IMR-90 (cell line): ENCODE measurements around the gene HSPB9. TPM values are rescaled to one million over a fixed set of nuclear protein-coding genes. Genes with fewer than 3 reads are reported as not detected.

ENCODE experiments used
- ATAC-seq: fragments of 200-7000 bp; cut with Tn5 transposase; 2 replicates; pipeline ENCODE4 v1.9.1; 2020; ENCODE audit warnings: low read depth, mild to moderate bottlenecking, moderate library complexity
- BruUV-seq: library from RNA; stranded (reverse); fragments of 400-500 nt; replicated peaks from 2 replicates; lab custom pipeline; 2021; lab: Mats Ljungman, UMichigan
- CTCF ChIA-PET: fragments of 300-600 bp; formaldehyde crosslinking; extraction: SDS; loops from one replicate; lab custom pipeline; 2021; ENCODE audit warnings: antibody characterized with exemption; lab: Yijun Ruan, JAX
- POLR2A ChIA-PET: fragments of 300-600 bp; sonication (Branson Sonifier 250); formaldehyde crosslinking; loops from one replicate; lab custom pipeline; 2022; ENCODE audit warnings: antibody characterized with exemption; ENCODE audit not compliant: unreplicated experiment; lab: Charles Lee
- DNase-seq: peaks from one replicate; pipeline ENCODE4 v3.0.0; 2013
- H2AFZ ChIP-seq: replicated peaks from 2 replicates; pipeline ENCODE3; 2013; ENCODE audit warnings: low read length, mild to moderate bottlenecking; ENCODE audit not compliant: poor library complexity
- H2AK5ac ChIP-seq: 2 replicates; pipeline ENCODE4 v1.6.1; 2013; ENCODE audit warnings: low read depth, low read length, inconsistent platforms
- H2AK9ac ChIP-seq: replicated peaks from 2 replicates; pipeline ENCODE3; 2013; ENCODE audit warnings: mild to moderate bottlenecking, low read depth, low read length, moderate library complexity; ENCODE audit not compliant: poor library complexity
- H2BK120ac ChIP-seq: 2 replicates; pipeline ENCODE4 v1.6.1; 2013; ENCODE audit warnings: low read depth, low read length, inconsistent platforms
- H2BK15ac ChIP-seq: 3 replicates; pipeline ENCODE4 v1.6.1; 2013; ENCODE audit warnings: low read depth, low read length, inconsistent platforms
- H2BK20ac ChIP-seq: 2 replicates; pipeline ENCODE4 v1.6.1; 2013; ENCODE audit warnings: low read depth, mild to moderate bottlenecking, inconsistent platforms, low read length, moderate library complexity
- H2BK5ac ChIP-seq: 2 replicates; pipeline ENCODE4 v1.6.1; 2013; ENCODE audit warnings: mild to moderate bottlenecking, low read depth, low read length, inconsistent platforms; ENCODE audit not compliant: poor library complexity, severe bottlenecking
- H3K14ac ChIP-seq: replicated peaks from 2 replicates; pipeline ENCODE4 v1.6.1; 2013; ENCODE audit warnings: low read depth, low read length, inconsistent platforms
- H3K18ac ChIP-seq: 2 replicates; pipeline ENCODE4 v1.6.1; 2013; ENCODE audit warnings: low read depth, low read length, control low read depth
- H3K23ac ChIP-seq: 2 replicates; pipeline ENCODE4 v1.6.1; 2013; ENCODE audit warnings: low read depth, low read length, inconsistent platforms
- H3K27ac ChIP-seq: 2 replicates; pipeline ENCODE4 v1.5.1; 2013; ENCODE audit warnings: mild to moderate bottlenecking, control low read depth, low read length; ENCODE audit not compliant: insufficient read depth
- H3K27me3 ChIP-seq: 2 replicates; pipeline ENCODE4 v1.6.1; 2013; ENCODE audit warnings: low read length; ENCODE audit not compliant: control insufficient read depth, insufficient read depth
- H3K36me3 ChIP-seq: 2 replicates; pipeline ENCODE4 v1.6.1; 2013; ENCODE audit warnings: low read length, mixed read lengths; ENCODE audit not compliant: control insufficient read depth, insufficient read depth
- H3K4ac ChIP-seq: 2 replicates; pipeline ENCODE4 v1.6.1; 2013; ENCODE audit warnings: low read depth, low read length, inconsistent platforms
- H3K4me1 ChIP-seq: 2 replicates; pipeline ENCODE4 v1.6.1; 2013; ENCODE audit warnings: low read length, mixed read lengths; ENCODE audit not compliant: control insufficient read depth, insufficient read depth
- H3K4me2 ChIP-seq: 2 replicates; pipeline ENCODE4 v1.6.1; 2013; ENCODE audit warnings: low read depth, mild to moderate bottlenecking, control low read depth, low read length, moderate library complexity
- H3K4me3 ChIP-seq: 2 replicates; pipeline ENCODE4 v1.5.1; 2013; ENCODE audit warnings: low read depth, mild to moderate bottlenecking, control low read depth, low read length, moderate library complexity; ENCODE audit not compliant: insufficient read depth
- H3K56ac ChIP-seq: 2 replicates; pipeline ENCODE4 v1.6.1; 2013; ENCODE audit warnings: low read length, inconsistent platforms; ENCODE audit not compliant: insufficient read depth; ENCODE audit errors: extremely low read depth
- H3K79me1 ChIP-seq, 2 experiments: 2 replicates each; pipeline ENCODE4 v1.6.1; 2013; ENCODE audit warnings: low read length in 2 of 2, inconsistent platforms in 1 of 2, low read depth in 1 of 2
- H3K9ac ChIP-seq: 2 replicates; pipeline ENCODE4 v1.6.1; 2013; ENCODE audit warnings: low read depth, low read length, control low read depth
- H3K9me1 ChIP-seq: 2 replicates; pipeline ENCODE4 v1.6.1; 2013; ENCODE audit warnings: low read length, inconsistent platforms; ENCODE audit not compliant: insufficient read depth
- H3K9me3 ChIP-seq: 2 replicates; pipeline ENCODE4 v1.6.1; 2013; ENCODE audit warnings: low read length; ENCODE audit not compliant: control insufficient read depth, insufficient read depth
- H4K20me1 ChIP-seq: 2 replicates; pipeline ENCODE4 v1.6.1; 2013; ENCODE audit warnings: low read length, inconsistent platforms; ENCODE audit not compliant: insufficient read depth
- H4K5ac ChIP-seq: 2 replicates; pipeline ENCODE4 v1.6.1; 2013; ENCODE audit warnings: mild to moderate bottlenecking, low read depth, low read length, control low read depth
- H4K8ac ChIP-seq, 2 experiments: 2 replicates each; pipeline ENCODE4 v1.6.1; 2013; ENCODE audit warnings: low read depth in 2 of 2, low read length in 2 of 2, control low read depth in 1 of 2, inconsistent platforms in 1 of 2
- H4K91ac ChIP-seq: 2 replicates; pipeline ENCODE4 v1.6.1; 2013; ENCODE audit warnings: low read depth, low read length, inconsistent platforms; ENCODE audit not compliant: insufficient read depth
- CEBPB ChIP-seq: IDR thresholded peaks from 2 replicates; pipeline ENCODE4 v1.6.1; 2012; ENCODE audit warnings: low read depth, low read length, improper control_type of control experiment
- CHD1 ChIP-seq: IDR thresholded peaks from 2 replicates; pipeline ENCODE4 v1.6.1; 2012; ENCODE audit warnings: low read depth, low read length, improper control_type of control experiment
- FOS ChIP-seq: fragments of 150-350 bp; IDR thresholded peaks from 2 replicates; pipeline ENCODE4 v1.6.1; 2016; ENCODE audit warnings: low read depth, low read length
- MAFK ChIP-seq: IDR thresholded peaks from 2 replicates; pipeline ENCODE4 v1.6.1; 2012; ENCODE audit warnings: low read depth, low read length, improper control_type of control experiment
- MAZ ChIP-seq: IDR thresholded peaks from 2 replicates; pipeline ENCODE4 v1.6.1; 2012; ENCODE audit warnings: low read depth, mild to moderate bottlenecking, low read length, improper control_type of control experiment, moderate library complexity, borderline replicate concordance
- NFE2L2 ChIP-seq: fragments of 150-350 bp; IDR thresholded peaks from 2 replicates; pipeline ENCODE4 v1.6.1; 2016; ENCODE audit warnings: low read depth, mild to moderate bottlenecking, low read length
- RAD21 ChIP-seq: IDR thresholded peaks from 2 replicates; pipeline ENCODE4 v1.6.1; 2012; ENCODE audit warnings: low read length, improper control_type of control experiment
- RCOR1 ChIP-seq: IDR thresholded peaks from 2 replicates; pipeline ENCODE4 v1.6.1; 2012; ENCODE audit warnings: mild to moderate bottlenecking, low read length, improper control_type of control experiment; ENCODE audit not compliant: insufficient replicate concordance
- RFX5 ChIP-seq: IDR thresholded peaks from 2 replicates; pipeline ENCODE4 v1.8.0; 2012; ENCODE audit warnings: low read depth, mild to moderate bottlenecking, low read length, moderate library complexity
- SMC3 ChIP-seq: fragments of 150-350 bp; IDR thresholded peaks from 2 replicates; pipeline ENCODE4 v1.6.1; 2016; ENCODE audit warnings: low read depth, mild to moderate bottlenecking, antibody characterized with exemption, low read length, moderate library complexity
- WGBS, 2 experiments: methylation state at CpG; one replicate each; pipeline versions ENCODE4 v1.1.5 to v1.1.7; 2013; ENCODE audit warnings: missing lambda C conversion rate in 2 of 2; ENCODE audit not compliant: insufficient read length in 1 of 2; ENCODE audit errors: extremely low coverage in 2 of 2; 5-methylcytosine and 5-hydroxymethylcytosine counted together
- dilution Hi-C: fragments of 300-500 bp; cut with HindIII; formaldehyde crosslinking; loops from one replicate; pipeline ENCODE4 v1.14.3; 2018; ENCODE audit warnings: low sequenced_read_pairs; ENCODE audit not compliant: unreplicated experiment
- in situ Hi-C: fragments of 300-500 bp; cut with MboI; formaldehyde crosslinking; loops from 3 replicates; pipeline ENCODE4 v1.14.3; 2019; ENCODE audit warnings: low sequenced_read_pairs, inconsistent platforms, mixed read lengths
- intact Hi-C: fragments of 100-400 bp; cut with micrococcal nuclease; formaldehyde crosslinking; loops from 2 replicates; pipeline ENCODE4 v1.10.0; 2022
- polyA plus RNA-seq, 3 experiments: library from polyadenylated mRNA; depleted of rRNA; stranded (reverse); fragments of >200 nt; gene quantifications; 2 replicates each; pipeline ENCODE4 v1.2.3, GENCODE V29; 2012; ENCODE audit warnings: low replicate concordance in 1 of 3
- total RNA-seq: library from RNA; depleted of rRNA; stranded (reverse); fragments of >200 nt; gene quantifications from 2 replicates; pipeline ENCODE4 v1.2.3, GENCODE V29; 2012
- TF ChIP-seq, protein P1 (sequence below): fragments of 150-350 bp; IDR thresholded peaks from 2 replicates; pipeline ENCODE4 v1.6.1; 2016; ENCODE audit warnings: low read depth, mild to moderate bottlenecking, low read length, moderate library complexity, borderline replicate concordance
- TF ChIP-seq, protein P2 (sequence below): conservative IDR thresholded peaks from 2 replicates; pipeline ENCODE4 v1.5.1; 2012; ENCODE audit warnings: mild to moderate bottlenecking, low read depth, low read length, improper control_type of control experiment

HSPB9 gene
- total and polyA plus RNA-seq, 2 of the 4 experiments (the other 2 are of a cell fraction), result not detected

DNA sequence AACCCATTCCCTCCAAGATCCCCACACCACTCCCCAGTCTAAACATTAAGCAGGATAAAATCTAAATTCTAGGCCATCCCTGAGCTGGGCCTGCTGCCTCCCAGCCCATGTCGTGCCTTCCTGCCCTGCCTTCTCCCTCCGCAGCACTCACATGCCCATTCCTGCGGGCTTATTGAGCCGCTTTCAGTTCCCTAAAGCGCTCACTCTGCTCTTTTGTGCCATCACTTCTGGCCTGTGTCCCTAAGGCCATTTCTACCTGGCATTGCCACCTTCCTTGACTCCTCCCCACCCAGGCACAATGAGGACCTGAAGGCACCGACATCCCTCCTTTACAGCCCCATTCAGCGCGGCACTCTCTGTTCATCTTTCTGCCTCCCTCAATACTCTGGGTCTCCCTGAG lies 45.2 kb downstream of the HSPB9 start:
- BruUV-seq, result no TSS peak
- no peaks in the 10 kb centered on the region for H4K20me1 ChIP-seq
- H3K27ac ChIP-seq, result no peak overlapping the region
- H3K9ac ChIP-seq, result no peak overlapping the region
- H3K4me3 ChIP-seq, result no peak overlapping the region
- H2BK15ac ChIP-seq, result no peak overlapping the region
- H2AK9ac ChIP-seq, result no peak overlapping the region
- no peak overlapping the region for H4K5ac ChIP-seq
- H3K14ac ChIP-seq, result no peak overlapping the region
- H3K56ac ChIP-seq, result no peak overlapping the region
- no peak overlapping the region for H3K4me2 ChIP-seq
- H3K4me1 ChIP-seq, result no peaks in the 10 kb centered on the region
- H3K9me3 ChIP-seq, result no peaks in the 10 kb centered on the region
- WGBS, 2 experiments, result 86% methylated on average over 5 of the region's 8 CpGs; no CpG with 5 or more reads in 1 of the 2 experiments
- in situ Hi-C loops, result no loop called here
- H2BK20ac ChIP-seq, result no peak overlapping the region
- H3K18ac ChIP-seq, result no peak overlapping the region
- H2AFZ ChIP-seq, result no peak overlapping the region
- DNase-seq (no peak), ATAC-seq (no peak)
- no peak overlapping the region for H4K91ac ChIP-seq
- no peak for TF ChIP-seq NFE2L2
- no peak for TF ChIP-seq FOS
- no peak for TF ChIP-seq SMC3
- no peak for TF ChIP-seq RCOR1
- no peak for TF ChIP-seq MAZ
- TF ChIP-seq, protein P1, sequence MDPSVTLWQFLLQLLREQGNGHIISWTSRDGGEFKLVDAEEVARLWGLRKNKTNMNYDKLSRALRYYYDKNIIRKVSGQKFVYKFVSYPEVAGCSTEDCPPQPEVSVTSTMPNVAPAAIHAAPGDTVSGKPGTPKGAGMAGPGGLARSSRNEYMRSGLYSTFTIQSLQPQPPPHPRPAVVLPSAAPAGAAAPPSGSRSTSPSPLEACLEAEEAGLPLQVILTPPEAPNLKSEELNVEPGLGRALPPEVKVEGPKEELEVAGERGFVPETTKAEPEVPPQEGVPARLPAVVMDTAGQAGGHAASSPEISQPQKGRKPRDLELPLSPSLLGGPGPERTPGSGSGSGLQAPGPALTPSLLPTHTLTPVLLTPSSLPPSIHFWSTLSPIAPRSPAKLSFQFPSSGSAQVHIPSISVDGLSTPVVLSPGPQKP, result no peak
- TF ChIP-seq, protein P2, sequence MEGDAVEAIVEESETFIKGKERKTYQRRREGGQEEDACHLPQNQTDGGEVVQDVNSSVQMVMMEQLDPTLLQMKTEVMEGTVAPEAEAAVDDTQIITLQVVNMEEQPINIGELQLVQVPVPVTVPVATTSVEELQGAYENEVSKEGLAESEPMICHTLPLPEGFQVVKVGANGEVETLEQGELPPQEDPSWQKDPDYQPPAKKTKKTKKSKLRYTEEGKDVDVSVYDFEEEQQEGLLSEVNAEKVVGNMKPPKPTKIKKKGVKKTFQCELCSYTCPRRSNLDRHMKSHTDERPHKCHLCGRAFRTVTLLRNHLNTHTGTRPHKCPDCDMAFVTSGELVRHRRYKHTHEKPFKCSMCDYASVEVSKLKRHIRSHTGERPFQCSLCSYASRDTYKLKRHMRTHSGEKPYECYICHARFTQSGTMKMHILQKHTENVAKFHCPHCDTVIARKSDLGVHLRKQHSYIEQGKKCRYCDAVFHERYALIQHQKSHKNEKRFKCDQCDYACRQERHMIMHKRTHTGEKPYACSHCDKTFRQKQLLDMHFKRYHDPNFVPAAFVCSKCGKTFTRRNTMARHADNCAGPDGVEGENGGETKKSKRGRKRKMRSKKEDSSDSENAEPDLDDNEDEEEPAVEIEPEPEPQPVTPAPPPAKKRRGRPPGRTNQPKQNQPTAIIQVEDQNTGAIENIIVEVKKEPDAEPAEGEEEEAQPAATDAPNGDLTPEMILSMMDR, result no peak
- no peak for TF ChIP-seq RFX5
- TF ChIP-seq CEBPB, result no peak
- TF ChIP-seq CHD1, result no peak
- TF ChIP-seq MAFK, result no peak
- TF ChIP-seq RAD21, result no peak
- intact Hi-C loops, result no loop called here
- no peaks in the 10 kb centered on the region for H3K36me3 ChIP-seq
- ChIA-PET CTCF (interaction anchor here (0.9 kb wide), 1 partner anchor 13 kb away, joined by 3 read pairs; the partner anchor contains the start of gene KCNH4), POLR2A (no interaction called here)
- no peaks in the 10 kb centered on the region for H3K9me1 ChIP-seq
- H2AK5ac ChIP-seq, result no peak overlapping the region
- H3K23ac ChIP-seq, result no peak overlapping the region
- dilution Hi-C loops, result no loop called here
- H3K27me3 ChIP-seq, result peaks cover 30% of the 10 kb centered on the region
- no peaks in the 10 kb centered on the region for H3K79me1 ChIP-seq
- H2BK5ac ChIP-seq, result no peak overlapping the region
- no peak overlapping the region for H4K8ac ChIP-seq
- H2BK120ac ChIP-seq, result no peak overlapping the region
- no peak overlapping the region for H3K4ac ChIP-seq
